Lower leg skin (tissue), 4 donors: ENCODE data around the gene ZNHIT6. TPM values are rescaled to one million over a fixed set of nuclear protein-coding genes. Genes with fewer than 3 reads are reported as not detected.

Experiments used
- DNase-seq, 2 donors: peaks; one replicate each; pipeline ENCODE4 v3.0.0-alpha.2; 2019; ENCODE audit warnings: low spot score in 2 of 2
- H3K4me3 ChIP-seq: fragments of 200-600 bp; sonication (generic); 2 replicates; pipeline ENCODE4 v1.5.1; 2017; ENCODE audit warnings: mild to moderate bottlenecking, low read depth; ENCODE audit not compliant: poor library complexity, severe bottlenecking
- CTCF ChIP-seq, 3 donors: fragments of 450-650 bp; IDR thresholded peaks; one replicate each; pipeline ENCODE4 v1.5.1; 2016; ENCODE audit warnings: antibody characterized with exemption in 3 of 3, mild to moderate bottlenecking in 3 of 3, moderate library complexity in 2 of 3
- POLR2A ChIP-seq, 2 donors: fragments of 450-650 bp; IDR thresholded peaks; one replicate each; pipeline ENCODE4 v1.6.1; 2016 to 2017; ENCODE audit warnings: antibody characterized with exemption in 2 of 2, mild to moderate bottlenecking in 1 of 2, moderate library complexity in 1 of 2
- WGBS, 2 donors: methylation state at CpG; one replicate each; pipeline ENCODE4 v1.1.5; 2018; 5-methylcytosine and 5-hydroxymethylcytosine counted together
- intact Hi-C: fragments of 100-400 bp; cut with DNase I; formaldehyde crosslinking; loops from one replicate; pipeline ENCODE4 v1.15.0; 2023; ENCODE audit warnings: low total_unique reads
- total RNA-seq, 4 donors: library from RNA; depleted of rRNA; stranded (reverse); fragments of >200 nt; gene quantifications; one replicate each; pipeline ENCODE4 v1.1.0, GENCODE V29; 2016

The ZNHIT6 gene
- total RNA-seq, 4 donors from 2014 or later = 8.9 to 11.7 (median 10.5) TPM

GRCh38 chr1:85638412-85638811 lies 69.8 kb downstream of the ZNHIT6 start:
- no peak overlapping the region for H3K4me3 ChIP-seq
- no peak for DNase-seq
- intact Hi-C loops = no loop called here
- TF ChIP-seq POLR2A (IDR thresholded peaks at IDR 0.05) = no peak
- TF ChIP-seq CTCF (IDR thresholded peaks at IDR 0.05) = no peak
- WGBS, 2 donors = 66 to 77% methylated on average over 1 of the region's 1 CpG

GRCh38 chr1:85630493-85630892 lies 77.7 kb downstream of the ZNHIT6 start:
- intact Hi-C loops = no loop called here
- WGBS, 2 donors = 97% methylated on average over 2 of the region's 2 CpGs
- TF ChIP-seq CTCF (IDR thresholded peaks at IDR 0.05) (no peak), POLR2A (IDR thresholded peaks at IDR 0.05) (no peak)

GRCh38 chr1:85629532-85629920 lies 78.7 kb downstream of the ZNHIT6 start:
- no peak for DNase-seq
- no peak overlapping the region for H3K4me3 ChIP-seq
- no peak for TF ChIP-seq CTCF (IDR thresholded peaks at IDR 0.05)
- TF ChIP-seq POLR2A (IDR thresholded peaks at IDR 0.05) = no peak
- WGBS, 2 donors = 77 to 91% methylated on average over 2 of the region's 2 CpGs
- intact Hi-C loops = no loop called here

More at GRCh38 chr1:85630493-85630892, 77.7 kb downstream of the ZNHIT6 start:
- DNase-seq = no peak
- no peak overlapping the region for H3K4me3 ChIP-seq

- no peak for DNase-seq
- intact Hi-C loops = no loop called here
- TF ChIP-seq CTCF (IDR thresholded peaks at IDR 0.05) (no peak), POLR2A (IDR thresholded peaks at IDR 0.05) (no peak)
These were observed 79.3 kb downstream of the ZNHIT6 start for GRCh38 chr1:85628791-85629531.

GRCh38 chr1:85626818-85627217 lies 81.4 kb downstream of the ZNHIT6 start:
- intact Hi-C loops = no loop called here
- DNase-seq = no peak
- TF ChIP-seq POLR2A (IDR thresholded peaks at IDR 0.05) (no peak), CTCF (IDR thresholded peaks at IDR 0.05) (no peak)
- no peak overlapping the region for H3K4me3 ChIP-seq

More at GRCh38 chr1:85628791-85629531, 79.3 kb downstream of the ZNHIT6 start:
- 69 to 79% methylated on average over 9 of the region's 9 CpGs for WGBS, 2 donors
- H3K4me3 ChIP-seq = no peak overlapping the region

GRCh38 chr1:85624361-85624760 lies 83.9 kb downstream of the ZNHIT6 start:
- DNase-seq = no peak
- no peak for TF ChIP-seq CTCF (IDR thresholded peaks at IDR 0.05)
- no peak for TF ChIP-seq POLR2A (IDR thresholded peaks at IDR 0.05)
- intact Hi-C loops = no loop called here
- no peak overlapping the region for H3K4me3 ChIP-seq
- 84 to 85% methylated on average over 4 of the region's 4 CpGs for WGBS, 2 donors
